ENCODE measurements around the gene FBXW11. TPM values are rescaled to one million over a fixed set of nuclear protein-coding genes. Genes with fewer than 3 reads are reported as not detected.

The FBXW11 gene
- total RNA-seq, 1 experiment from 2014 or later, result 34.9 TPM

- ChIA-PET CTCF (no interaction called here), POLR2A (ENCODE audit: low non-redundant PET) (no interaction called here)
- Histone ChIP-seq H3K36me3 (ENCODE audit: insufficient read depth, low read length, poor library complexity, severe bottlenecking) (no peaks in the 10 kb centered on the region), H3K4me3 (ENCODE audit: low read depth, low read length, poor library complexity, severe bottlenecking) (no peak overlapping the region), H3K9me3 (ENCODE audit: low read depth, low read length, poor library complexity, severe bottlenecking) (no peaks in the 10 kb centered on the region), H3K27me3 (replicated peaks; ENCODE audit: insufficient read depth, low read depth, low read length, poor library complexity) (no peaks in the 10 kb centered on the region), H3K4me1 (ENCODE audit: insufficient read depth, low read length, poor library complexity, severe bottlenecking) (no peaks in the 10 kb centered on the region), H3K27ac (ENCODE audit: low read depth, low read length, poor library complexity, severe bottlenecking) (no peak overlapping the region)
- DNase-seq (ENCODE audit: low spot score), result no peak
- TF ChIP-seq CTCF (conservative IDR thresholded peaks at IDR 0.05; ENCODE audit: low read depth, low read length) (no peak), EZH2 (IDR thresholded peaks at IDR 0.05; ENCODE audit: borderline replicate concordance, low read depth, low read length, poor library complexity, severe bottlenecking) (no peak)
- no TSS peak for BruUV-seq (replicated peaks)
- intact Hi-C loops (cut with micrococcal nuclease; ENCODE audit: unreplicated experiment), result no loop called here
Observed at GRCh38 chr5:172054611-172055153, 48.2 kb upstream of the FBXW11 start.

- ChIA-PET POLR2A (ENCODE audit: low non-redundant PET) (no interaction called here), CTCF (no interaction called here)
- Histone ChIP-seq H3K27ac (ENCODE audit: low read depth, low read length, poor library complexity, severe bottlenecking) (no peak overlapping the region), H3K36me3 (ENCODE audit: insufficient read depth, low read length, poor library complexity, severe bottlenecking) (no peaks in the 10 kb centered on the region), H3K9me3 (ENCODE audit: low read depth, low read length, poor library complexity, severe bottlenecking) (no peaks in the 10 kb centered on the region), H3K27me3 (replicated peaks; ENCODE audit: insufficient read depth, low read depth, low read length, poor library complexity) (no peaks in the 10 kb centered on the region), H3K4me1 (ENCODE audit: insufficient read depth, low read length, poor library complexity, severe bottlenecking) (no peaks in the 10 kb centered on the region), H3K4me3 (ENCODE audit: low read depth, low read length, poor library complexity, severe bottlenecking) (no peak overlapping the region)
- intact Hi-C loops (cut with micrococcal nuclease; ENCODE audit: unreplicated experiment), result no loop called here
- BruUV-seq (replicated peaks), result no TSS peak
- no peak for DNase-seq (ENCODE audit: low spot score)
- no peak for TF ChIP-seq EZH2 (IDR thresholded peaks at IDR 0.05; ENCODE audit: borderline replicate concordance, low read depth, low read length, poor library complexity, severe bottlenecking)
- TF ChIP-seq CTCF (conservative IDR thresholded peaks at IDR 0.05; ENCODE audit: low read depth, low read length), result no peak
Observed at GRCh38 chr5:172052450-172053236, 46.2 kb upstream of the FBXW11 start.

GRCh38 chr5:172051643-172052339 lies 45.4 kb upstream of the FBXW11 start:
- Histone ChIP-seq H3K9me3 (ENCODE audit: low read depth, low read length, poor library complexity, severe bottlenecking) (no peaks in the 10 kb centered on the region), H3K27ac (ENCODE audit: low read depth, low read length, poor library complexity, severe bottlenecking) (no peak overlapping the region), H3K36me3 (ENCODE audit: insufficient read depth, low read length, poor library complexity, severe bottlenecking) (no peaks in the 10 kb centered on the region), H3K4me3 (ENCODE audit: low read depth, low read length, poor library complexity, severe bottlenecking) (no peak overlapping the region), H3K4me1 (ENCODE audit: insufficient read depth, low read length, poor library complexity, severe bottlenecking) (no peaks in the 10 kb centered on the region), H3K27me3 (replicated peaks; ENCODE audit: insufficient read depth, low read depth, low read length, poor library complexity) (no peaks in the 10 kb centered on the region)
- intact Hi-C loops (cut with micrococcal nuclease; ENCODE audit: unreplicated experiment), result no loop called here
- ChIA-PET POLR2A (ENCODE audit: low non-redundant PET) (no interaction called here), CTCF (no interaction called here)
- BruUV-seq (replicated peaks), result no TSS peak
- DNase-seq (ENCODE audit: low spot score), result no peak
- TF ChIP-seq CTCF (conservative IDR thresholded peaks at IDR 0.05; ENCODE audit: low read depth, low read length), result no peak
- no peak for TF ChIP-seq EZH2 (IDR thresholded peaks at IDR 0.05; ENCODE audit: borderline replicate concordance, low read depth, low read length, poor library complexity, severe bottlenecking)
